ENCODE measurements around the gene RPS6KA2. TPM values are rescaled to one million over a fixed set of nuclear protein-coding genes. Genes with fewer than 3 reads are reported as not detected.

RPS6KA2 gene
- polyA plus RNA-seq, 1 donor (not counting 4 experiments of a cell fraction or from before 2014, with no cell fraction given): 8.2 TPM

DNA sequence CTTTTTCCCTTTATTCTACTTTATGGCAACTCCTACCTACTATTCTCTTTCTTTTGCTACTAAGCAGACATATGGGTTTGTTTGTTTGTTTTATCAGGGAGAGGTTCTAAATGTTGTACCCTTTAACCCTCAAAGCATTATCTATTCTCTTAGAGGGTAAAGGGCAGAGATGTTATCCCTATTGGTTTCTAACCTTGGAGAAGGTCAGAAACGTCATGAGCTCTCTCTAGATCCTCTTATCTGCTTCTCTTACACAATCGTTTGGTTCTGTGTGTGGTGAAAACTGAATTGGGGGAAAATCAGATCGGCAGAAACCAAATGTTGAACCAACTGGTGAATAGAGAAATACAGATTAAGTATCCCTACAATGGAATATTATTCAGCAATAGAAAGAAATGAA, 237.9 kb downstream of the RPS6KA2 start:
- Histone ChIP-seq H3K27ac (ENCODE audit: control insufficient read depth, insufficient read depth, low read length) (no peak overlapping the region), H4K20me1 (ENCODE audit: control insufficient read depth, extremely low read depth, insufficient read depth, low read length) (no peaks in the 10 kb centered on the region), H3K36me3 (ENCODE audit: control insufficient read depth in 2 of 2, extremely low read depth in 1 of 2, insufficient read depth in 2 of 2, low read length in 2 of 2) (no peaks in the 10 kb centered on the region), H2AFZ (ENCODE audit: control insufficient read depth, low read length) (no peak overlapping the region), H3K4me3 (ENCODE audit: control insufficient read depth in 2 of 3, extremely low read depth in 1 of 3, insufficient read depth in 2 of 3, low read depth in 1 of 3, low read length in 3 of 3) (no peak overlapping the region), H3K9ac (ENCODE audit: control insufficient read depth, extremely low read depth, insufficient read depth, low read length) (no peak overlapping the region), H3K79me2 (ENCODE audit: control insufficient read depth, insufficient read depth, low read length) (no peaks in the 10 kb centered on the region), H3K4me1 (ENCODE audit: control insufficient read depth, extremely low read depth, insufficient read depth, low read length) (no peaks in the 10 kb centered on the region), H3K9me1 (ENCODE audit: control insufficient read depth, extremely low read depth, insufficient read depth, low read length) (no peaks in the 10 kb centered on the region), H3K27me3 (ENCODE audit: control insufficient read depth, extremely low read depth, insufficient read depth, low read length) (no peaks in the 10 kb centered on the region), H3K9me3 (ENCODE audit: control insufficient read depth, low read depth, low read length) (no peaks in the 10 kb centered on the region), H3K4me2 (ENCODE audit: control insufficient read depth, extremely low read depth, insufficient read depth, low read depth, low read length) (no peak overlapping the region)
- TF ChIP-seq, protein P1, sequence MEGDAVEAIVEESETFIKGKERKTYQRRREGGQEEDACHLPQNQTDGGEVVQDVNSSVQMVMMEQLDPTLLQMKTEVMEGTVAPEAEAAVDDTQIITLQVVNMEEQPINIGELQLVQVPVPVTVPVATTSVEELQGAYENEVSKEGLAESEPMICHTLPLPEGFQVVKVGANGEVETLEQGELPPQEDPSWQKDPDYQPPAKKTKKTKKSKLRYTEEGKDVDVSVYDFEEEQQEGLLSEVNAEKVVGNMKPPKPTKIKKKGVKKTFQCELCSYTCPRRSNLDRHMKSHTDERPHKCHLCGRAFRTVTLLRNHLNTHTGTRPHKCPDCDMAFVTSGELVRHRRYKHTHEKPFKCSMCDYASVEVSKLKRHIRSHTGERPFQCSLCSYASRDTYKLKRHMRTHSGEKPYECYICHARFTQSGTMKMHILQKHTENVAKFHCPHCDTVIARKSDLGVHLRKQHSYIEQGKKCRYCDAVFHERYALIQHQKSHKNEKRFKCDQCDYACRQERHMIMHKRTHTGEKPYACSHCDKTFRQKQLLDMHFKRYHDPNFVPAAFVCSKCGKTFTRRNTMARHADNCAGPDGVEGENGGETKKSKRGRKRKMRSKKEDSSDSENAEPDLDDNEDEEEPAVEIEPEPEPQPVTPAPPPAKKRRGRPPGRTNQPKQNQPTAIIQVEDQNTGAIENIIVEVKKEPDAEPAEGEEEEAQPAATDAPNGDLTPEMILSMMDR (optimal IDR thresholded peaks at IDR 0.05 in 1 of 3, IDR thresholded peaks at IDR 0.05 in 1 of 3, conservative IDR thresholded peaks at IDR 0.05 in 1 of 3; ENCODE audit: extremely low read depth in 1 of 3, insufficient read depth in 2 of 3, low read length in 3 of 3): no peak
- TF ChIP-seq EZH2 (IDR thresholded peaks at IDR 0.05; ENCODE audit: low read length): no peak
- dilution Hi-C loops (cut with MboI; ENCODE audit: extremely low pct_ligation_motif_present, low sequenced_read_pairs): no loop called here
- DNase-seq (ENCODE audit: low read depth, low spot score) (no peak), FAIRE-seq (no peak)

- Histone ChIP-seq H3K4me3 (ENCODE audit: control insufficient read depth in 2 of 3, extremely low read depth in 1 of 3, insufficient read depth in 2 of 3, low read depth in 1 of 3, low read length in 3 of 3) (no peak overlapping the region), H3K4me2 (ENCODE audit: control insufficient read depth, extremely low read depth, insufficient read depth, low read depth, low read length) (no peak overlapping the region), H3K79me2 (ENCODE audit: control insufficient read depth, insufficient read depth, low read length) (no peaks in the 10 kb centered on the region), H3K9me3 (ENCODE audit: control insufficient read depth, low read depth, low read length) (no peaks in the 10 kb centered on the region), H3K27me3 (ENCODE audit: control insufficient read depth, extremely low read depth, insufficient read depth, low read length) (no peaks in the 10 kb centered on the region), H3K27ac (ENCODE audit: control insufficient read depth, insufficient read depth, low read length) (no peak overlapping the region), H3K36me3 (ENCODE audit: control insufficient read depth in 2 of 2, extremely low read depth in 1 of 2, insufficient read depth in 2 of 2, low read length in 2 of 2) (no peaks in the 10 kb centered on the region), H3K4me1 (ENCODE audit: control insufficient read depth, extremely low read depth, insufficient read depth, low read length) (no peaks in the 10 kb centered on the region), H4K20me1 (ENCODE audit: control insufficient read depth, extremely low read depth, insufficient read depth, low read length) (no peaks in the 10 kb centered on the region), H2AFZ (ENCODE audit: control insufficient read depth, low read length) (no peak overlapping the region), H3K9ac (ENCODE audit: control insufficient read depth, extremely low read depth, insufficient read depth, low read length) (no peak overlapping the region), H3K9me1 (ENCODE audit: control insufficient read depth, extremely low read depth, insufficient read depth, low read length) (no peaks in the 10 kb centered on the region)
- TF ChIP-seq, protein P1 (optimal IDR thresholded peaks at IDR 0.05 in 1 of 3, IDR thresholded peaks at IDR 0.05 in 1 of 3, conservative IDR thresholded peaks at IDR 0.05 in 1 of 3; ENCODE audit: extremely low read depth in 1 of 3, insufficient read depth in 2 of 3, low read length in 3 of 3): no peak
- TF ChIP-seq EZH2 (IDR thresholded peaks at IDR 0.05; ENCODE audit: low read length): no peak
- FAIRE-seq: no peak
- DNase-seq (ENCODE audit: low read depth, low spot score): no peak
- dilution Hi-C loops (cut with MboI; ENCODE audit: extremely low pct_ligation_motif_present, low sequenced_read_pairs): no loop called here
Measured at GRCh38 chr6:166388290-166389004, 238.6 kb downstream of the RPS6KA2 start.
